Putamen (tissue), 1 donor: ENCODE measurements around the gene RNF212.

Experiments
- DNase-seq: peaks from one replicate; pipeline ENCODE4 v3.0.0-alpha.2; 2016; ENCODE audit warnings: low spot score

The RNF212 gene

GRCh38 chr4:1090465-1091440, 22.6 kb downstream of the RNF212 start:
- no peak for DNase-seq

GRCh38 chr4:1090036-1090435, 23.3 kb downstream of the RNF212 start:
- no peak for DNase-seq

- no peak for DNase-seq
These were observed 26.0 kb downstream of the RNF212 start for GRCh38 chr4:1087371-1087770.

- no peak for DNase-seq
These were observed 27.4 kb downstream of the RNF212 start for GRCh38 chr4:1086011-1086410.

- DNase-seq, result no peak
These were observed 28.0 kb downstream of the RNF212 start for GRCh38 chr4:1085404-1085799.

DNA sequence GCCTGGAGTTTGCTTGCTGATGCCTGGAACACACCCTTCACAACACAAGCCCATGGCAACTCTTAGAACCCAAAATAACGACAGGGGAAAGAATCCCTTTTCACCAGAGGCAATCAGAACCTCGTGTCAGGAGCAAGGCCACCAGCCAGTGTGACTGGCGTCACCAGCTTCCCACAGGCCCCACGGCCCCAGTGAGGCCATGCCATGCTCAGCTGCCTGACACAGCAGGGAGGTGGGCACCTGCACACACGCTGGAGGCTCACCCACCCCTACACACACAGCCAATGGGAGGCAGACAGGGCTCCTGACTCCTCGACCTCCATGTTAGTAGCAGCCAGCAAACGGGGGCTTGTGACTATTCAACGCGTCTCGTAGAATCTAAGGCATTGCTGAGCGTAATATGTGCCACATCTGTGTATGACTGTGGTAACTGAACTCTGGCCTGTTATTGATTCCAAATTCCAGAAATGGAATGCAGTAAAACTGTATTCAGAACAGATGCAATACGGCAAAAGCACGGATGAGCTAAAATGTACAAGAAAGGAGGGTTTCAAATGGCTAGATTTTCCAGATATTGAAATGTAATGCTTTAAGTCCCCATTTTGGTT, 28.5 kb downstream of the RNF212 start:
- no peak for DNase-seq

DNA sequence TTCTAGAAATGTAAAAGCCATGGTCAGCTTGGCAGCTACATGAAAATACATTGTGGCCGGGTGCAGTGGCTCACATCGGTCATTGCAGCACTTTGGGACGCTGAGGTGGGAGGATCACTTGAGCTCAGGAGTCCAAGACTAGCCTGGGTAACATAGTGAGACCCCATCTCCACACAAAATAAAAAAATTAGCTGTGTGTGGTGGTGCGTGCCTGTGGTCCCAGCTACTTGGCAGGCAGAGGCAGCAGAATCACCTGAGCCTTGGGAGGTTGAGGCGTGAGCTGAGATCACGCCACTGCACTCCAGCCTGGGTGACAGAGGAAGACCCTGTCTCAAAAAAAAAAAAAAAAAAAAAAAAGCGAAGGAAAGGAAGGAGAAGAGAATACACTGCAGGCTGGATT, 29.0 kb downstream of the RNF212 start:
- no peak for DNase-seq

DNA sequence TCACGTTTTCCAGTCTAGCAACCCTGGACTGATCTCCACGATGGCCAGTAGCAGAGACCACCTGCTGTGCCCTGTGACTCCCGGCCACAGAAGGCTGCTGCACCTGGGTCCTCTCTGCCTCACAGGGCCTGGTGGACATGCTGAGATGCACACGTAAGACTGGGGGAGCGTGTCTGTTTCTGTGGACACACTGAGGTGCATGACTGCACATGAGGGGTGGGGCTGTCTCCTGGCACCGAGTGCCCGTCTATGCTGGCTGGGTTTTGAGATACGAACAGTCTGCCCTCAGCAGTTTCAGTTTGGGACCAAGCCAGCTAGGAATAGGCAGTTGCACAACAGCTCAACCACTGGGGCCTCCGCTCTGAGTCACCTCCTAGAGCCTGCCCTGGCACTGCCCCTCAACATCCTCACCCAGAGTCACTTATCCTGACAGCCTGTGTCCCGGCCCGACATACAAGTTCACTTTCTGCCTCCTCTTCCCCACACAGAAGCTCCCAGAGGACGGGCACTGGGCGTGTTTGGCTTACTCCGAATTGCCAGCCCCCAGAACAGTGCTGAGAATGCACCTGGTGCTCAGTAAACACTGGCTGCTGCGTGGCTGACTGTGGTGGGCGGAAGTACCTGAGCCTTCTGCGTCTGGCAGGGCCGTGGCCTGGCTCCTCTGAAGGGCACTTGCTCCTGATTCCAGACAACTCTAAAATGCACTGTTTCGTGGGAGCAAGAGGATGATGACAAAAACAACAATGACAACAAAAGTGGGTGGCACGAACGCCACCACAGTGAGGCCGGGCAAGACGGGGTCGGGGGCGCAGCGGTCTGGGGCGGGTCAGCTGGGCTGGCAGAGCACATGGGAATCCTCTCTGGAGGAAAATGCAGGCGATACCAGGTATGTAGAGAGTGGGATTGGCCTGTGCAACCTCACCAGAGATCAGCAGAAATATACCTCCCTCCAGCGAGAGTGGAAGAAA, 30.9 kb downstream of the RNF212 start:
- no peak for DNase-seq

DNA sequence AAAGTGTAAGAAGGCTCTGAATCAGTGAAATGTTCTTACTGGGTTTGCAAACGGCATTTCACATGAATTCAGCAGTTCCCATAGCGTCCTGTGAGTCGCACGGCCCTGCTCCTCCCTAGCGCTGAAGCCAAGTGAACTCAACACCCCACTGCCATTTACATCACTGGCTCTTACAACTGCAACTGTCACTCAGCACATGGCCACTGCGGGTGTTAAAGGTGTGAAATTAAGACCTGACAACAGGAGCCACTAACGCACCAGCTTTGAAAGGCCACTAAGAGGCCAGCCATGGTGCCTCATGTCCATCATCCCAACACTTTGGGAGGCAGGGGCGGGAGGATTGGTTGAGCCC, 31.7 kb downstream of the RNF212 start:
- DNase-seq, result no peak

- DNase-seq, result peak; percentile 55
These were observed 32.2 kb downstream of the RNF212 start for GRCh38 chr4:1080961-1081688.

GRCh38 chr4:1080432-1080831, 32.9 kb downstream of the RNF212 start:
- DNase-seq, result no peak

DNA sequence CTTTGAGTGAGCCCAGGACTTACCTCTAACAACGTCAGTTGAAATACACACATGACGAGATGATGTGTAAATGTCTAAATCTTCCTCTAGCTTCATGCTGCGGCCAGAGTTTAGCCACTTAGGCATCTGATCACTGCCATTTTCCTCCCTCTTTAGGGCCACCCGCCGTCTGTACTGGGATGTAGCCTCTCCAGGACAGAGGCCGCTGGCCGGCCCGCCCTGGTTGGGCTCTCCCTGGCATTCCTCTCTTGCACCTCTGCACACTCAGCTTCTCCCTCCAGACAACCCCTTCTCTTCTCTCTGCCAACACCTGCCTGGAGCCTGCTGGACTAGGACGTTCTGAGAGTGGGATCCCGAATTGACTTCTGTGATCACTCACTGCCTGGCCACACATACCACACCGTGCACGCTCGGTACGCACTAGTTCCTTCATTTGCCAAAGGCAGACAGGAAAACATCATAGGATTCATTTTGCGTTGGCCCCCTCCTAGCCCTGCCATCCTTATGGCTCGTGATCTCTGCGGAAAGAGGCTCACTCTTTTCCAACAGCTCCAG, 33.6 kb downstream of the RNF212 start:
- DNase-seq, result no peak

- DNase-seq, result no peak
These were observed 34.9 kb downstream of the RNF212 start for GRCh38 chr4:1078490-1078889.

DNA sequence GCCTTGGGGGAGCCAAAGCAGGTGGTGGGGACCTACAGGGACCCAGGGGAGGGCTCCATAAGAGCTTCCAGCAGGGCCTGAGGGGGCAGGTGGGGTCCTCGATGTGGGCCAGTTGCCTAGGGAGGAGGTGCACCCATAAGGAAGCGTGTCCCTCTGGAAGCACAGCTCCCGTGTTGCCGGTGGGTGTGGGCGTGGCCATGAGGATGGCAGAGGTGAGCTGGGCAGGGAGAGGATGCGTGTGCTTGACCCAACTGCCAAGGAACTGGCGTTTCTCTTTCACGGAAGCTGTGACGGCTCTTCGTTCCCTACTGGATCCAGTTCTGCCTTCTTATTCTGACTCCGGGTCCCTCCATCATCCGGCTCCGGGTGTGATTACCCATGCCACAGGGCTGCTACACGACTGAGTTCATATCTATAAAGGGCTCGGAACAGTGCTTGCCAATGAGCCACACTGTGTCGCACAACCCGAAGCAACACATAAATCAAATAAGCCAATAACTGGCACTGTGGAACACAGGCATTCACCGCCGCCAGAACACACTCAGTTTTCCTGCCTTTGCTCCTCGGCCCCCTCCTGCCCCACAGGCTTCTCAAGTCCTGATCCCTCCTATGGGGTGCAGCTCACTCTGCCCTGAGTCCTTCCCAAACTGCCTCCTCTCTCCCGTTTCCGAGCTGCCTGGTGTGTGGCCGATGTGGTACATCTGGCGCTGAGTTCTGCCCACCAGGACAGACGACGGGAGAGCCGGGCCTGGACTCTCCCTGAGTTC, 35.5 kb downstream of the RNF212 start:
- no peak for DNase-seq

DNA sequence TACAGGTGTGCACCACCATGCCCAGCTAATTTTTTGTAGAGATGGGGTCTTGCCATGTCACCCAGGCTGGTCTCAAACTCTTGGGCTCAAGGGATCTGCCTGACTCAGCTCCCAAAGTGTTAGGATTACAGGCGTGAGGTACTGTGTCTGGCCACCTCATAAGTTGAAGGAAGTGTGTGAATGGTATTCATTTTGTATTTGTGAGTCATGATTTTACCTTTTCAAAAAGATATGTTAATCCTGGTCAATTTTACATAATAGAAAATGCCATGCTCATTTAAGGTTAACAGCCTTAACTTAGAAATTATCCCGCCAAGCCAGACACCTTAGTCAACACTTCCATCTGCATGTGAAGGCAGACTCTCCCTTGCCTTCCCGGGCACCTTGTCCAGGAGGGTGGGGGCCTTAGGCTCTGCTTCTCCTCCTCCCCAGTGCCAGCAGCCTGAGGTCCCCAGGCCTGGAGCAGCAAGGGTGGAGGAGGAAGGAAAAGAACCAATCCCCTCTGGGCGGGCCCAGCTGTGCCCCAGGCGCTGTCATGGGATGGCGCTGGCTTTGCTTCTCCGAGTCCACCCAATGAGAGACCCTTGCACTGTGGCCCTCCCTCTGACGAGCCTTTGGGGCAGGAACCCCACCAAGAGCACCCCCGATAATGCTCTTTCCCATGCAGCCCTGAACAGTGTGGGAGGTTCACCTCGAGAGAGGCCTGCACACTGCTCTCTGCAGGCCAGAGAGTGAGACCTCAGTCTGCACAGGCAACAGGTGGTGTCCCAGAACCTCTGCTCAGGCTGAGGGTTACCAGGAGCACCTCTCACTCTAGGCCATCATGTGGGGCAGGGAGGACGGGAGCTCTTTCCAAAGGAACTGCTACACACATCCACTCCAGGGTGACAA, 37.3 kb downstream of the RNF212 start:
- DNase-seq, result no peak

DNA sequence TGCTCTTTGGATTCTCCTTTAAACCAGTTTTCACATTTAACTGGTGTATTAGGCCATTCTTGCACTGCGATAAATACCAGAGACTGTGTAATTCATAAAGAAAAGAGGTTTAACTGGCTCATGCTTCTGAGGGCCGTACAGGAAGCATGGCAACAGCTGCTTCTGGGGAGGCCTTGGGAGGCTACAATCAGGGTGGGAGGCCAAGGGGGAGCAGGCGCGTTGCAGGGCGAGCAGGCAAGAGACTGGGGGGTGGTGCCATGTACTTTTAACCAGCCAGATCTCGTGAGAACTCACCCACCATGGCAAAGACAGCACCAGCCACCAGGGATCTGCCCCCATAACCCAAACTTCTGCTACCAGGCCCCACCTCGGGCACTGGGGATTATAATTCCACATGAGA, 38.1 kb downstream of the RNF212 start:
- DNase-seq, result no peak

DNA sequence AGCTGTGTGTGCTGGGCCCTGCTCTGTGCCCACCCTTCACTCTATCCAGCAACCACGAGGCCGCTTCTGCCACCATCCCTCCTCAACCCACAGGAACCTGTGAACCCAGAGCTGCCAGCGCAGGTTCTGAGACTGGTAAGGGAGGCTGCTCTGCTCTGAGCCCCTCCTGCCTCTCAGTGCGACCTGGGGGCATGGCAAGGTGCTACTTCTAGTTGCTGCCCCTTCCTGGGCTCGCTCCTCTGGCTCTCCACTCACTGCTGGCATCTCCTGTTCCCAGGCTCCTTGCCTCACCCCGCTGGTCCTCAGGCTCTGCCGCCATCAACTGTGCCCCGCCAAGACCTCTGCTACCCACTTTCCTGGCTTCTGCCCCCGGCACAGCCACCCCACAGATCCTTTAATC, 39.3 kb downstream of the RNF212 start:
- no peak for DNase-seq

- peak; percentile 45 for DNase-seq
These were observed 40.4 kb downstream of the RNF212 start for GRCh38 chr4:1072830-1073446.

DNA sequence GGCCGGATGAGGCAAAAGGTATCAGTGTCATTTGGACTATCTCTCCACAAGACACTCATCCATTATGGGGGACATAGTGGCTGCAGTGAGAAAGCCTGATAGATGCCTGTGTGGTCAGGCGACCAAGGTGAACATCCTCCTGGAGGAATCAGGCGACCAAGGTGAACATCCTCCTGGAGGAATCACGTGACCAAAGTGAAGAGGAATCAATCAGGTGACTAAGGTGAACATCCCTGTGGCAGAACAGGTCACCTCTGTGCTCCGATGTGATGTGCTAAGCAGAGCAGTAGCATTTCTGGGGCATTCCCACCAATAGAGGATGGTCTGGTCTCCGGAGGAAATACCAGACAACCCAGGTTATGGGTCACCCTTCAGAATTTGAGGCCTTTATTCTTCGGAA, 44.0 kb downstream of the RNF212 start:
- no peak for DNase-seq
